Measurements from ENCODE around the gene ALOX12B. TPM values are rescaled to one million over a fixed set of nuclear protein-coding genes. Genes with fewer than 3 reads are reported as not detected.
A peak's percentile ranks its signal among the peaks of the same experiment; 100 is the strongest.

ALOX12B gene
- total and polyA plus RNA-seq, 2 of the 13 experiments (the other 11 are each of a cell fraction or from before 2014, with no cell fraction given) = 0.13 TPM; not detected in 1

GRCh38 chr17:8120520-8121406 lies 33.2 kb upstream of the ALOX12B start (continued):
- TF ChIP-seq KDM2A (CRISPR knock-in tag; IDR thresholded peaks at IDR 0.05; ENCODE audit: borderline replicate concordance, low read depth) (peak; percentile 59; the same call in 1 of the 2 replicates), ZFP62 (CRISPR knock-in tag; IDR thresholded peaks at IDR 0.05) (no peak), ZNF12 (CRISPR knock-in tag; IDR thresholded peaks at IDR 0.05) (no peak), ZMYM3 (CRISPR knock-in tag; IDR thresholded peaks at IDR 0.05) (peak; percentile 91), RNF219 (CRISPR knock-in tag; IDR thresholded peaks at IDR 0.05) (0 out of 2 replicates have a peak, but pooled peaks have one; percentile 7), BRD4 (CRISPR knock-in tag; IDR thresholded peaks at IDR 0.05) (no peak), YY1 (IDR thresholded peaks at IDR 0.05; ENCODE audit: insufficient read depth, insufficient replicate concordance, low read depth, low read length) (peak; percentile 46), ZNF350 (CRISPR knock-in tag; IDR thresholded peaks at IDR 0.05; ENCODE audit: borderline replicate concordance, low read depth) (peak; percentile 85; the same call in 1 of the 2 replicates), DR1 (CRISPR knock-in tag; IDR thresholded peaks at IDR 0.05) (peak; percentile 14; the same call in 1 of the 2 replicates), HOXA7 (CRISPR knock-in tag; IDR thresholded peaks at IDR 0.05) (no peak), HDAC1 (CRISPR knock-in tag; IDR thresholded peaks at IDR 0.05) (peak; percentile 4; the same call in 1 of the 2 replicates), KDM1A (CRISPR knock-in tag; IDR thresholded peaks at IDR 0.05) (peak; percentile 79; the same call in 1 of the 2 replicates), CCDC6 (CRISPR knock-in tag; IDR thresholded peaks at IDR 0.05) (0 out of 2 replicates have a peak, but pooled peaks have one; percentile 8), POLR2AphosphoS2 (IDR thresholded peaks at IDR 0.05; ENCODE audit: low read depth, low read length) (no peak), ZFP36L1 (CRISPR knock-in tag; IDR thresholded peaks at IDR 0.05) (0 out of 2 replicates have a peak, but pooled peaks have one; percentile 63), PHF21A (CRISPR knock-in tag; IDR thresholded peaks at IDR 0.05) (peak; percentile 45; the same call in 1 of the 2 replicates), ZFP91 (CRISPR knock-in tag; IDR thresholded peaks at IDR 0.05; ENCODE audit: borderline replicate concordance) (peak; percentile 64; the same call in 1 of the 2 replicates), CREB1 (IDR thresholded peaks at IDR 0.05) (peak; percentile 35; the same call in 1 of the 2 replicates), CREB1 (CRISPR knock-in tag; IDR thresholded peaks at IDR 0.05) (no peak; the same call in 1 of the 2 replicates), KMT2A (CRISPR knock-in tag; IDR thresholded peaks at IDR 0.05) (peak; percentile 1; the same call in 1 of the 2 replicates), HNF1B (CRISPR knock-in tag; IDR thresholded peaks at IDR 0.05) (no peak), FUBP1 (CRISPR knock-in tag; IDR thresholded peaks at IDR 0.05; ENCODE audit: borderline replicate concordance) (no peak)

Measured in HepG2 (cell line).